SK-N-SH (cell line): ENCODE results near the gene BTBD6. TPM values are rescaled to one million over a fixed set of nuclear protein-coding genes. Genes with fewer than 3 reads are reported as not detected.
A peak's percentile ranks its signal among the peaks of the same experiment; 100 is the strongest.

Experiments
- CTCF ChIA-PET: fragments of 300-600, 350-600 bp; formaldehyde crosslinking; extraction: SDS; loops from one replicate; lab custom pipeline; 2021; lab: Yijun Ruan, JAX
- POLR2A ChIA-PET: fragments of 350-600 bp; sonication (Branson Sonifier 250); formaldehyde crosslinking; extraction: SDS; loops from one replicate; lab custom pipeline; 2020; ENCODE audit warnings: antibody characterized with exemption, inconsistent platforms; lab: Yijun Ruan, JAX
- DNase-seq: peaks from one replicate; pipeline ENCODE4 v3.0.0; 2012
- H2AFZ ChIP-seq: fragments of 200-600 bp; sonication (generic); 2 replicates; pipeline ENCODE4 v1.8.1; 2016; ENCODE audit warnings: antibody characterized with exemption, mild to moderate bottlenecking, low read depth
- H3F3A ChIP-seq: fragments of 200-600 bp; sonication (generic); replicated peaks from 2 replicates; pipeline ENCODE3; 2016; ENCODE audit warnings: antibody characterized with exemption, mild to moderate bottlenecking; ENCODE audit not compliant: insufficient read depth
- H3K27ac ChIP-seq, 2 experiments: fragments of 200-500 bp in 1 of 2; fragments of 200-600 bp in 1 of 2; sonication (Bioruptor generic) in 1 of 2; sonication (generic), shearing (Covaris generic) in 1 of 2; 2 replicates each; pipeline versions ENCODE4 v1.5.1 to v1.6.1; 2014 to 2016; ENCODE audit warnings: low read depth in 2 of 2, inconsistent platforms in 1 of 2, low read length in 1 of 2, mild to moderate bottlenecking in 1 of 2, mixed read lengths in 1 of 2
- H3K27me3 ChIP-seq: fragments of 200-600 bp; sonication (generic), shearing (Covaris generic); 2 replicates; pipeline ENCODE4 v1.6.1; 2016; ENCODE audit warnings: mixed run types; ENCODE audit not compliant: insufficient read depth
- H3K36me3 ChIP-seq, 2 experiments: fragments of 200-500 bp in 1 of 2; fragments of 200-600 bp in 1 of 2; sonication (Bioruptor generic) in 1 of 2; sonication (generic) in 1 of 2; replicated peaks in 1 of 2; 2 replicates each; pipeline versions ENCODE3 to v1.5.1; 2014 to 2016; ENCODE audit warnings: low read length in 1 of 2, mild to moderate bottlenecking in 1 of 2; ENCODE audit not compliant: insufficient read depth in 2 of 2, control insufficient read depth in 1 of 2
- H3K4me1 ChIP-seq, 2 experiments: fragments of 200-500 bp in 1 of 2; fragments of 200-600 bp in 1 of 2; sonication (Bioruptor generic) in 1 of 2; sonication (generic), shearing (Covaris generic) in 1 of 2; 2 replicates each; pipeline versions ENCODE4 v1.5.1 to v1.6.1; 2014 to 2016; ENCODE audit warnings: low read depth in 1 of 2, low read length in 1 of 2, mixed run types in 1 of 2; ENCODE audit not compliant: insufficient read depth in 2 of 2, control insufficient read depth in 1 of 2
- H3K4me2 ChIP-seq: fragments of 200-600 bp; sonication (generic), shearing (Covaris generic); 2 replicates; pipeline ENCODE4 v1.6.1; 2017; ENCODE audit warnings: mixed run types
- H3K4me3 ChIP-seq, 2 experiments: fragments of 200-500 bp in 1 of 2; fragments of 200-600 bp in 1 of 2; sonication (Bioruptor generic) in 1 of 2; sonication (generic), shearing (Covaris generic) in 1 of 2; 2 replicates each; pipeline versions ENCODE4 v1.5.1 to v1.8.1; 2014 to 2016; ENCODE audit warnings: low read depth in 2 of 2, inconsistent platforms in 1 of 2, low read length in 1 of 2, mild to moderate bottlenecking in 1 of 2, mixed read lengths in 1 of 2, moderate library complexity in 1 of 2
- H3K79me2 ChIP-seq: fragments of 200-600 bp; sonication (generic); 2 replicates; pipeline ENCODE4 v1.8.1; 2017; ENCODE audit warnings: mild to moderate bottlenecking; ENCODE audit not compliant: insufficient read depth
- H3K9ac ChIP-seq: fragments of 200-600 bp; sonication (generic); 2 replicates; pipeline ENCODE4 v1.6.1; 2017; ENCODE audit warnings: mixed run types
- H3K9me2 ChIP-seq: fragments of 200-600 bp; sonication (generic); 2 replicates; pipeline ENCODE4 v1.6.1; 2017; ENCODE audit warnings: mixed run types
- H3K9me3 ChIP-seq: fragments of 200-600 bp; sonication (generic); 2 replicates; pipeline ENCODE4 v1.6.1; 2017; ENCODE audit warnings: mixed run types, mild to moderate bottlenecking, moderate library complexity
- H4K20me1 ChIP-seq: fragments of 200-600 bp; sonication (generic); 2 replicates; pipeline ENCODE4 v1.6.1; 2017; ENCODE audit warnings: mild to moderate bottlenecking, mixed run types; ENCODE audit not compliant: insufficient read depth
- CHD2 ChIP-seq: fragments of 150-350 bp; IDR thresholded peaks from 2 replicates; pipeline ENCODE4 v1.6.1; 2018; ENCODE audit warnings: low read length; ENCODE audit not compliant: partially characterized antibody
- ELF1 ChIP-seq: IDR thresholded peaks from 2 replicates; pipeline ENCODE4 v1.4.0; 2012
- EZH2phosphoT487 ChIP-seq: fragments of 200-600 bp; sonication (generic); IDR thresholded peaks from 2 replicates; pipeline ENCODE4 v1.6.1; 2017; ENCODE audit warnings: low read depth, mixed run types, mild to moderate bottlenecking, antibody characterized with exemption, moderate library complexity, borderline replicate concordance
- FOXJ3 ChIP-seq: sonication (generic); formaldehyde crosslinking; IDR thresholded peaks from 2 replicates; pipeline ENCODE4 v1.5.1; 2020; ENCODE audit warnings: mild to moderate bottlenecking, missing genetic modification reagents
- FOXM1 ChIP-seq: IDR thresholded peaks from 2 replicates; pipeline ENCODE4 v1.4.0; 2012; ENCODE audit warnings: low read depth, mild to moderate bottlenecking
- GABPA ChIP-seq: IDR thresholded peaks from 2 replicates; pipeline ENCODE4 v1.4.0; 2012; ENCODE audit warnings: low read depth, mild to moderate bottlenecking
- NRF1 ChIP-seq: IDR thresholded peaks from 2 replicates; pipeline ENCODE4 v1.6.1; 2012; ENCODE audit warnings: low read depth, mild to moderate bottlenecking, low read length
- PBX3 ChIP-seq: IDR thresholded peaks from 2 replicates; pipeline ENCODE4; 2012
- POLR2AphosphoS5 ChIP-seq: IDR thresholded peaks from 2 replicates; pipeline ENCODE4 v1.6.1; 2012; ENCODE audit warnings: low read depth, low read length
- RAD21 ChIP-seq: IDR thresholded peaks from 2 replicates; pipeline ENCODE4 v1.6.1; 2012; ENCODE audit warnings: mild to moderate bottlenecking, low read length
- REST ChIP-seq: IDR thresholded peaks from 2 replicates; pipeline ENCODE4 v1.6.1; 2012; ENCODE audit warnings: mild to moderate bottlenecking, low read depth, low read length, moderate library complexity
- SMC3 ChIP-seq: IDR thresholded peaks from 2 replicates; pipeline ENCODE4 v1.6.1; 2012; ENCODE audit warnings: low read depth, low read length, improper control_type of control experiment
- TAF1 ChIP-seq: IDR thresholded peaks from 2 replicates; pipeline ENCODE4 v1.6.1; 2012; ENCODE audit warnings: low read depth, mild to moderate bottlenecking, low read length, moderate library complexity, borderline replicate concordance
- WGBS: methylation state at CpG from one replicate; pipeline ENCODE4 v1.1.6; 2017; ENCODE audit warnings: low lambda C conversion rate; 5-methylcytosine and 5-hydroxymethylcytosine counted together
- polyA plus RNA-seq, 3 experiments: library from polyadenylated mRNA; depleted of rRNA; stranded (reverse); fragments of >200 nt; gene quantifications; 2 replicates each; pipeline ENCODE4 v1.2.3, GENCODE V29; 2012
- TF ChIP-seq, protein P1 (sequence below): fragments of 200-600 bp; sonication (generic); IDR thresholded peaks from 2 replicates; pipeline ENCODE4 v1.6.1; 2017; ENCODE audit warnings: antibody characterized with exemption, mild to moderate bottlenecking, moderate library complexity

BTBD6 gene
- polyA plus RNA-seq, 1 of the 3 experiments (the other 2 are of a cell fraction): 20.9 TPM

GRCh38 chr14:105200641-105201040 lies 47.7 kb upstream of the BTBD6 start:
- Histone ChIP-seq H3K4me3 (no peak overlapping the region), H3K4me2 (no peak overlapping the region), H3K36me3 (no peaks in the 10 kb centered on the region), H3K27me3 (no peaks in the 10 kb centered on the region), H3K9ac (no peak overlapping the region), H3K4me1 (peaks cover 0 to 53% of the 10 kb centered on the region in 2 experiments; a peak in 1 of 4 replicates), H3F3A (no peaks in the 10 kb centered on the region), H3K27ac (no peak overlapping the region), H2AFZ (no peak overlapping the region), H4K20me1 (no peaks in the 10 kb centered on the region), H3K79me2 (no peaks in the 10 kb centered on the region), H3K9me3 (no peaks in the 10 kb centered on the region), H3K9me2 (no peaks in the 10 kb centered on the region)
- WGBS: 74% methylated on average over 14 of the region's 16 CpGs
- DNase-seq: no peak
- CTCF ChIA-PET: interaction anchor here (0.7 to 2.4 kb wide), 15 partner anchors 9 to 289 kb away, joined by 3 to 10 read pairs (median 6); partner anchors contain the start of gene BTBD6
- POLR2A ChIA-PET: no interaction called here
- TF ChIP-seq POLR2AphosphoS5 (no peak), EZH2phosphoT487 (no peak), TAF1 (no peak), CHD2 (no peak), FOXJ3 (CRISPR knock-in tag) (no peak), FOXM1 (no peak), ELF1 (no peak), GABPA (no peak), NRF1 (no peak)
- TF ChIP-seq, protein P1, sequence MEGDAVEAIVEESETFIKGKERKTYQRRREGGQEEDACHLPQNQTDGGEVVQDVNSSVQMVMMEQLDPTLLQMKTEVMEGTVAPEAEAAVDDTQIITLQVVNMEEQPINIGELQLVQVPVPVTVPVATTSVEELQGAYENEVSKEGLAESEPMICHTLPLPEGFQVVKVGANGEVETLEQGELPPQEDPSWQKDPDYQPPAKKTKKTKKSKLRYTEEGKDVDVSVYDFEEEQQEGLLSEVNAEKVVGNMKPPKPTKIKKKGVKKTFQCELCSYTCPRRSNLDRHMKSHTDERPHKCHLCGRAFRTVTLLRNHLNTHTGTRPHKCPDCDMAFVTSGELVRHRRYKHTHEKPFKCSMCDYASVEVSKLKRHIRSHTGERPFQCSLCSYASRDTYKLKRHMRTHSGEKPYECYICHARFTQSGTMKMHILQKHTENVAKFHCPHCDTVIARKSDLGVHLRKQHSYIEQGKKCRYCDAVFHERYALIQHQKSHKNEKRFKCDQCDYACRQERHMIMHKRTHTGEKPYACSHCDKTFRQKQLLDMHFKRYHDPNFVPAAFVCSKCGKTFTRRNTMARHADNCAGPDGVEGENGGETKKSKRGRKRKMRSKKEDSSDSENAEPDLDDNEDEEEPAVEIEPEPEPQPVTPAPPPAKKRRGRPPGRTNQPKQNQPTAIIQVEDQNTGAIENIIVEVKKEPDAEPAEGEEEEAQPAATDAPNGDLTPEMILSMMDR: no peak

GRCh38 chr14:105201156-105201924 lies 47.0 kb upstream of the BTBD6 start:
- Histone ChIP-seq H3K27me3 (no peaks in the 10 kb centered on the region), H3K9me3 (no peaks in the 10 kb centered on the region), H4K20me1 (no peaks in the 10 kb centered on the region), H3K27ac (no peak overlapping the region; a peak in 1 of 4 replicates)
- CTCF ChIA-PET: interaction anchor here (0.5 to 2.6 kb wide), 22 partner anchors 8 to 288 kb away, joined by 3 to 10 read pairs (median 4); partner anchors contain the start of gene BTBD6
- peak; percentile 36; the same call in 1 of the 2 replicates for TF ChIP-seq RAD21
- no peak for TF ChIP-seq PBX3
- TF ChIP-seq REST: no peak
- no peak for TF ChIP-seq POLR2AphosphoS5
- TF ChIP-seq SMC3: peak; percentile 24; the same call in 1 of the 2 replicates
- TF ChIP-seq, all 33 proteins: peak for 2
- Histone ChIP-seq H3K4me1 (peaks cover 0 to 59% of the 10 kb centered on the region in 2 experiments; a peak in 1 of 4 replicates), H3F3A (no peaks in the 10 kb centered on the region), H3K9ac (no peak overlapping the region), H3K79me2 (no peaks in the 10 kb centered on the region), H3K36me3 (no peaks in the 10 kb centered on the region), H3K9me2 (no peaks in the 10 kb centered on the region), H3K4me2 (no peak overlapping the region), H3K4me3 (no peak overlapping the region), H2AFZ (no peak overlapping the region)
- WGBS: 77% methylated on average over 10 of the region's 28 CpGs
- POLR2A ChIA-PET: no interaction called here
- no peak for DNase-seq
